CD4-positive, alpha-beta T cell treated with Interleukin-17A for 4 hours (primary cell): ENCODE measurements around the gene STMP1.
A peak's percentile ranks its signal among the peaks of the same experiment; 100 is the strongest.

Source experiments
- DNase-seq: peaks from one replicate; pipeline ENCODE4 v3.0.0-alpha.2; 2020; ENCODE audit warnings: mixed read lengths

The STMP1 gene

DNA sequence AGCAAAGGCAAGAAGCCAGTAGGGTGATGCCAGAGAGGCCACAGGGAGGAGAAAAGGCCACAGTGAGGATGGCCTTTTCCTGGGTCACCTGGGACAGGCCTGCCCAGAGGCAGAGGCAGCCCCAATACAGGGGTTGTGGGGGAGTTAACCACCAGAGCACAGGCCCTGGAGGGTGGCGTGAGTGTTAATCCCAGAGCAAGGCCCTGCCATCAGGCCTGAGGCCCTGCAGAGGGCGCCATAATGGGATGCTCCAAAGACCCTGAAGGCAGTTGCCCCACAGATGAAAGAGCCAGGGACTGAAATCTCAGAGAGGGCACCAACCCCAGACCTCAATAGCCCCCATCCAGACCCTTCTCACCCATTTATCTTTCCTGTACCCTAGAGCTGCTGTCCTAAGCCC lies 41.8 kb downstream of the STMP1 start:
- peak; percentile 5 for DNase-seq

DNA sequence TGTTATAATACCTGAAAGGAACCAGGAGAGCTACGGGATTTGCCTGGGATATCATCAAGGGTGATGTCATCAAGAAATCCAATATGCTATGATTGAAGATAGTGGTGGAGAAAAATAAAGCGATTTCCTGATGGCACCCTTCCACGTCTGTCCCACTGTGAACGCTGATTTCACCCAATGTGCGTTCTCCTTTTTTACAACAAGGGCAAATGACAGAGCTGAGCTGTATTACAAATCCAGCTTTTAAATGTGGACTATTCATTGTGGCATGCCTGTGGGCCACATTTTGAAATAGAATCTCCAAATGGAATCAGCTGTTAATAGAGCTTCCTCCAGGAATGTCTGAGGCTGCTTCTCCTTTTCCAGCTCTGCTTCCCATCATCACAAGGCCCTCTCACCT lies 42.4 kb downstream of the STMP1 start:
- DNase-seq, result no peak

DNA sequence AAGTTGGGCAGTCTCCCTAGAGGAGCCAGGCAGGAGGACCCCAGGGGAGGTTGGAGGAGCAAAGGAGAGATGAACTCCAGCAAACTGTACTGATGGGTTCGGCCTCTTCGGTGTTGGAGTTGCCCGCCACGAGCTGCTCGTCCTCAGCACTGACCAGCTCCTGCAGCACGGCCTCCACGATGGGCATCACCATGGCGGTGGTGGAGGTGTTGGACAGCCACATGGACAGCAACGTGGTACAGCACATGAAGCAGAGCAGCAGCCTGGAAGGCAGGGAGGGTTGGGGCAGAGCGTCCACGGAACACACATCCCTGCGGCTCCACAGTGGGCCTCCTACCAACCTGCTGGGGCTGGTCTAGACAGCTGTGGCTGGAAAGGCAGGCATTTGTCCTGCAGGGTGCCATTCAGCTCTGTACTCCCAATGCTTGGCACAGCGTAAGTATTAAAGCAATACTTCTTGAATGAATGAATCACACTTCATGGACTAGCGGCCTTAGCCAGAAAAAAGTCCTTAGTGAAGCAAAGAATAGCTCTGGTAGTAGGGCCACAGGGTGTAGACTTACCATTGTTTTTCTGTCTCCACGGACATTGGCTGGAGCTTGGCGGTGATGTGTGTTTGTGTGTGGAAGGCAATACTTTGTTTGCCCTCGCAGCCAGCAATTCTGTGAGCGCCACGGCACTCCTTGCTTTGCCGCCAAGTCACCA lies 43.9 kb downstream of the STMP1 start:
- DNase-seq, result no peak

DNA sequence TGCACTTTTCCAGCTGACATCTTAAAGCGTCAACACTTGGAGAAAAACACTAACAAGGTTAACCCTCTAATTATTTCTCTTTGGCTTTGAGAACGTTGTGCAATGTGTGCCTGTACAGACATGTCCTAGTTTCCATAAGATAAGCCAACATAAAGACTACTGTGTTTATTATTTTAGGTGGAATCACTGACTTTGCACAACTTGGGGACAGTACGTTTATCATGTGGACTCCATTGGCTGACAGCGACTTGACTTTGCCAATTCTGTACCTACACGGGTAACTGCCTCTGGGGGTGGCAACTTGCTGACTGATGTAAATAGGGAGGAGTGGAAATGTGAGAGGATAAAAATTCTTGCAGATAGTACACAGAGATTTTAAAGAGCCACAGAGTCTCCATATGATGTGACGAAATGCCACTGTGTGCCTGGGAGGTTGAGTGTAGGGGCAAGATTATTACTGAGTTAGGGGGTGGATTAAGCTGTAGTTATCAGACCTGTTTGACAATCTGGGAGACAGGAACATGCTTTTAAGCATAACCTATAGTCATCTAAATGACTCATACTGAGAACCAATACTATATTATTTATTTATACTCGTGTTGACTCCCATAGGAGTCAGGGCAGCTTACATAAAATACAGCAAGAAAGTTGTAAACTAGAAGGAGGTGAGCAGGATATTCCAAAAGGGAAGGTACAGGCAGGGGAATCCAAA lies 44.7 kb downstream of the STMP1 start:
- DNase-seq, result no peak

DNA sequence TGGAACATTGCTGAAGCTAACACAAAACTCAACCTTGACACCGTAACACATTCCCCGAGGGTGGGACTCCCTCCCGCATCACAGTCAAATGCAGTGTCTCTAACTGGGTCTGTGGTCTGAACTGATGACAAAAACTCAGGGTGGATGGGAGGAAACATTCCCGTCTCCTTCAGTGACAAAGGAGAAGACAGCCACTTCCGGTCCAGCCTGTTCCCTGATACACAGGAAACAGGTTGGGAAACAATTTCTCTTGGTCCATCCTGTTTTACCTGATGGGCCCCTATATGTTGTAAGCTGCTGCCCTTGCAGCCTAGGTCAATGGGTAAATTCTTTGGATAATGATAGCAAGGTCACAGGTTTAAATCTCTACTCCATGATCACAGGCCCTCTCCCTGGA lies 45.3 kb downstream of the STMP1 start:
- DNase-seq, result no peak

DNA sequence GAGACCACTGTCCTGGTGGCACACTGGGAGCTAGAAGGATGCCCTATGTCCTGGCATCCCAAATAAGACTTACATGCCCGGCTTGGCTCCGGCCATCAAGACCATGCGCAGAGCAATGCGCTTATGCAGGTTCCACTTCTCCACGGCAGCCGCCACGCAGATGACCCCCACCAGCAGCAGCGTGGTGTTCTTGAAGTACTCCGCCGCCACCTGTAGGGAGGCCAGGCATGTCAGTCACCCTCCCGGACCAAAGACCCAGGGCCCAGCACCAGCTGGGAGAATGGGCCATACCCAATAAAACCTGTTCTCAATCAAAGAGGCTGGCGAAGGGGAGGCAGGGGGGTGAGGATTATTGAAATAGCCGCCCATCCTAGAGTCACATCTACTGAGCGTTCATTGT lies 45.7 kb downstream of the STMP1 start:
- DNase-seq, result no peak

DNA sequence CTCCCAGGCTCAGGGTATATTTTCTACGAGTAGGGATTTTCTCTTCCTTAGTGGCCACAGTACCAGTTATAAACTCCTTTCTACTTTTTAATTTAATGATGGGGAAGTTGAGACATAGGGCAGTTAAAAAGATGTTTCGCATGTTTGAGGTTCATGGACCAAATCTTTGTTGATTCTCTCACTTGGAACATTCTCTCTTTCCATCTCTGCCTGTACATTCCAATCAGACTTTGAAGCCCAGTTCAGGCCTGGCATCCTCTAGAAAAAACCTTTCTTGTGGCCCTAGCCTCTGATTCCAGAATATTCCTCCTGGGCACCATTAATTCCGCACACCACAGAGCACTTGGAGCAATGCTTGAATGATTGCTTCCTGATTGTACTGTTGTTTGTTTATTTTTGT lies 47.2 kb downstream of the STMP1 start:
- no peak for DNase-seq

DNA sequence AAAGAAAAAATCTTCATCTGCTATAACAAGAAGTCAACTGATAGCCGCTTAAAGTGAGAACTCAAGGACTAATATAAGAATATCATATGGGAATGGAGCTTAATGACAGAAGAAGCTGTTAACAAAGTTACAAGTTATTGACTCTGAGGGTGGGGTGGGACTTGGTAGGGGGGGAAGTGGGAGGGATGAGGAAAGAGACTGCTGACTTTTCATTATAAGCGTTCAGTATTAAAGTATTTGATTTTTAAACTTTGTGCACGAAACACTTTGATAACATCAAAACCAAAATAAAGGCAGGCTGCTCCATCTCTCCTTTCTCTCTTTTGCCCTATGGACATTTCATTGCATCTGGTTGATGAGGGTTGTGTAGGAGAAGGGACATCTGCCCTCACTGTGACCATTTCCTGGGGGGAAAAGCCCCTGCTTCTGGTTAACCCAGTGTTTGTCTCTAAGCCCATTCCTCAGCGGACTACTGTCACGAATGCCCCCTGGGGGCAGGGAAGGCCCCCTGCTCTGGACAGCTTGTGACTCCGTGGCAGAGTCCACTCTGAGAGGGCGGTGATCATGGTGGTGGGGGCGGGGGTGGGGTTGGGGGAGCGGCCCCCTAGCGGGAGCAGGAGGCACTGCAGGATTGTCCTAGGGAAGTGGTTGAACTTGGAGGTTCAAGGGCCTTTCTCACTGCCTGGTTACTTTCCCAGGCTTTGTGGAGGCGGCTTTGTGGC lies 48.3 kb downstream of the STMP1 start:
- DNase-seq, result peak; percentile 16

DNA sequence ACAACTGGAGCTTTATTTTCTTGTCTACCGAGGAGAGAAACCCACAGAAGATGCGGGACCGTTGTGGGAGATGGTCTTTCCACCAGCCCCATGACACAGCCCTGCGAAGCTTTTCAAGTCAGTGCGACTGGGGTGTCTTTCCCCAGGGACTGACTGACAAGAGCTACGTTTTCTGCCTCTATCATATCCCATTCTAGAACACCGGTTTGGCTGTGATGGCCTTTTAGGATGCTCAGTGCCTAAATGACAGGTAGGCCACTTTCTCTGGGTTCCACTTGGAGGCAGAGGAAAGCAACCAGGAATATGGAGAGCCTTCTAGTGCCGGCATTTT lies 48.8 kb downstream of the STMP1 start:
- no peak for DNase-seq

DNA sequence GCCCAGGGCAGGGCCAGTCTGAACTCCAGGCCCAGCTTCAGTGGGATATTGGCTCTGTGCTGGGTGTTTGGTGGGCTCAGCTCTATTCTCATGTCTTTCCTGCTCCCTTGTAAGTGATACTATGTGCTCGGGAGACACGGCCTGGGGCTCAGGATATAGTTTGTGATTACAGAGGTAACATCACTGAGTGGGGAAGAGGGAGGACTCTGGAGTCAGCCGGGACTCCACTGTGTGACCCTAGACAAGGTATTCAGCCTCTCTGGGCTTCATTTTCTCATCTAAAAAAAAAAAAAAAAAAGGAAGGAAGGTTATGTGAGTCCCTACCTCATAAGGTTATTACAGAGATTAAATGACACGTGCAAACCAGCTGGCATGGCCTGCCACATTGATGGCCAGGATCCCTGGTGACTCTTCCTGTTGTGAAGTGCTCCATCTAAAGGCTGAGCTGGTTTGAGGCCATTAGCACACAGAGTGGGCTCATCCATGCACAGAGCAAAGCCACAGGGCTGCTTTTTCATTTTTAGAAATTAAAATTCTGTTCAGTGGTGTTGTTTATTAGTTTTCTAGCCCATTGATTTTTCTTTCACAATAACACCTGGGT lies 50.0 kb downstream of the STMP1 start:
- DNase-seq, result no peak

DNA sequence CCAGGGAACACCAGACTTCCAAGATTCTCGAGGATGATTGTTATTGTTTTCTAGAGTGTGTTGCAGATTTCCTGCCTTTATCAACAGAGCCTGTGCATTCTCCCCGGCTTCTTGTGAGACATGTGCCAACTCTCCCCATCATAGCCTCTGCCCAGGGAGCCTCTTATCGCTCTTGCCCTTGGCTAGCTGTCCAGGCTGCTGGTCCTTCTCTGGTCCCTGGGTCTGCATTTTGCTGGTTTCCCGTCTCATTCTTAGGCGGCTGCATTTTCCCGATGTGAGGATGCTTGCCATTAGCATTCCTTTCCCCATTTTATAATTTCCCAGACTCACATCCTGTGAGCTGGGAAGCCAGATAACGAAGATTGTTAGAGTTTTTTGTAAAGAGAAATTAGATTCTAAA lies 50.5 kb downstream of the STMP1 start:
- no peak for DNase-seq

DNA sequence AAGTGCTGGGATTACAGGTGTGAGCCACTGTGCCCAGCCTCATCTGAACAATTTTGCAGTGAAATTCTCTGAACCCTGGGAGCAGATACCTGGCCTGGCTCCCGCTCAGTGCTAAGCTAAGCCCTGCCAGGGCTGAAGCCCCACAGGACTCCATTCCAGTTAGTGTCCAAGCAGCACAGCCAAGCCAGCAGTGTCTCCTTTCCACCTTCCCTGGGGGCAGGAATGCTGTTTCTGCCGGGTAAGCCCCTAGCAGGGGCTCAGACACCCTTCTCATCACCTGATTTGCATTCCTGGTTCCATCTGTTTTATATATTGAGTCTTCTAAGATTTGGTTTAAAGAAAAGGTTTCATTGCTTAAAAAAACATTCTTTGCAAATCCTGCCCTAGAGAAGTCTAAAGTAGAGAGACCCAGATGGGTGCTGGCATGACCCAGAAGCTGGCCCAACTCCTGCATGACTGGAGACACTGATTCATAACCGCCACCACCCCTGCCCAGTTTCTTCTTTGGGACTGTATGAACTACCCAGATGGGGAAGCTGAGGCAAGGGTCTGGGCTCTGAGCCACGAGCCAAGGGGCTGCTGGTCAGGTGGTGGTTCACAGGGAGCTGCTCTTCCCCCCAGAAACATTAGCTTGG lies 51.6 kb downstream of the STMP1 start:
- DNase-seq, result no peak

DNA sequence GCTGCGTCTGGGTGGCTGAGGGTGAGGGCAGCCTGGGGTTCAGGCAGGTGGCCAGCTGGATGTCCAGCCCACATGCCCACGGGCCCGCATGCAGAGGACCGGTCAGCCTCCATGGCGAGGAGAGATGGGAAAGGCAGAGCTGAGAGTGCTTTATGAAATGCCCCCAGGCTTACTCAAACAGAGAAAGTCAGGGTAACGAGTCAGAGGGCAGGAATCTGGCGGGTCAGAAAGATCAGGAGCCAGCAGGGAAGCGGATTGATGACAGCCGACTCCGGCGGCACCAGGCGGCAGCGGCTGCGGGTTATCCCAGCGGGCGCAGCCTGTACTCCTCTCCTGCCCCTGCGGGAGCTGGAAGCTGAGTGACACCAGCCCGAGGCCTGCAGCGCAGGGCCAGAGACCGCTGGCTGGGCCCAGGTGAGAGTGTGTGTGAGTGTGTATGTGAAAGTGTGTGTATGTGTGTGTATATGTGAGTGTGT lies 52.3 kb downstream of the STMP1 start:
- no peak for DNase-seq

DNA sequence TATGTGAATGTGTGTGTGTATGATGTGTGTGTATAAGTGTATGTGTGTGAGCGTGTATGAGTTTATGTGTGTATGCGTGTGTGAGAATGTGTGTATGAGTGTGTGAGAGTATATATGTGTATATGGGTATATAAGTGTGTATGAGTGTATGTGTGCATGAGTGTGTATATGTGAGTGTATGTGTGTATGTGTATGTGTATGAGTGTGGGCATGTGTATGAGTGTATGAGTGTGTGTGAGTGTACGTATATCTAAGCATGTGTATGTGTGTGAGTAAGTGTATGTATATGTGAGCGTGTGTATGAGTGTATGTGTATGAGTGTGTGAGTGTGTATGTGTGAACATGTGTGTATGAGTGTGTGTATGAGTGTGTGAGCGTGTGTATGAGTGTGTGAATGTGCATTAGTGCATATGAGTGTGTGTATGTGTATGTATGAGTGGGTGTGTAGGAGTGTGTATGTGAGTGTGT lies 52.8 kb downstream of the STMP1 start:
- DNase-seq, result no peak

DNA sequence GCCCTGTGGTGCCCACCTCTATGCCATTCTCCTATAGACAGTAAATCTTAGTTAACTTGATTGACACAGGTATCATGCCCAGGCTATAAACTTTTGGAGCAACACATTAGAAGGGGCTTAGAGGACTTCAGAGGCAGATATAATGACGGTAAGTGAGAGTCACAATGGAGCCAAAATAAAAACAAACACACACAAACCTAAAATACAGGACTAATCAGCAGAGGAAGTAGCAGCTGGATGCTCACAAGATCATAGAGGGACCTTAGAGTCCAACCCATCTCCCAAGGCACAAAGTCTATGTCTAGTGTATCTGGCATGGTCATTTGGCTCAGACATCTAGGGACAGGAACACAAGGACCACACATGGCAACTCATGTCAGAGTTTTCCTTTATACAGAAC lies 53.4 kb downstream of the STMP1 start:
- no peak for DNase-seq

DNA sequence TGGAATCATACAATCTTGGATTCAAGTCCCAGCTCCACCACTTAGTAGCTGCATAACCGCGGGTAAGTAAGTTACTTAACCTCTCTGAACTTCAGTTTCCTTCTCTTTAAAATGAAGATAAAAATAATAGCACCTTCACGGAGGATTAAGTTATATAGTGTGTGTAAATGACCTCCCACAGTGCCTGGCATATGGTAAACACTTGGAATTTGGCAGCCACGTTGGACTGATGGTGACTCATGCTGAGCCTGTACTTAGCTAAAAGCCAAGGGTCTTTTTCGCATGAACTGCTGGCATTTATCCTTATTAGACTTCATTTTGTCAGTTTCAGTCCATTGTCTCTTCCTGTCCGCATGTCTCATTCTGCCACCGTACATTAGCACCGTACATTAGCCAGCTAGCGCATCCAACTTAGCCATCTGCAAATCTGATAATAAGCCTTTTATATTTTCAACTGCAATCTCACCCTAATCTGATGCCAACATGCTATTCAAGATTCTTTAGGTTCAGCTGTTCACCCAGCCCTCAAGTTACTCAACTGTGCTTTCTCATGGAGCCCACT lies 54.4 kb downstream of the STMP1 start:
- DNase-seq, result no peak

DNA sequence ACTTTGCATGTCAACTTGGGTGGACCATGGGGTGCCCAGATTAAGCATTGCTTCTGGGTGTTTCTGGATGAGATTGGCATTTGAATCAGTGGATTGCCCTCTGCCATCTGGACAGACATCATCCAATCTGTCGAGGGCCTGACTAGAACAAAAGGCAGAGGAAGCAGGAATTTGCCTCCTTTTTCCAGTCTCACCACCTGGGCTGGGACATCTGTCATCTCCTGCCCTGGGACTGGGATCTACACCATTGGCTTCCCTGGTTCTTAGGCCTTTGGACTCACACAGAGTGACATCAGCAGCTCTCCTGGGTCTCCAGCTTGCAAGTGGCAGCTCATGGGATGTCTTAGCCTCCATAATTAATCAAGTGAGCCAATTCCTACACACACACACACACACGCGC lies 55.4 kb downstream of the STMP1 start:
- DNase-seq, result no peak

DNA sequence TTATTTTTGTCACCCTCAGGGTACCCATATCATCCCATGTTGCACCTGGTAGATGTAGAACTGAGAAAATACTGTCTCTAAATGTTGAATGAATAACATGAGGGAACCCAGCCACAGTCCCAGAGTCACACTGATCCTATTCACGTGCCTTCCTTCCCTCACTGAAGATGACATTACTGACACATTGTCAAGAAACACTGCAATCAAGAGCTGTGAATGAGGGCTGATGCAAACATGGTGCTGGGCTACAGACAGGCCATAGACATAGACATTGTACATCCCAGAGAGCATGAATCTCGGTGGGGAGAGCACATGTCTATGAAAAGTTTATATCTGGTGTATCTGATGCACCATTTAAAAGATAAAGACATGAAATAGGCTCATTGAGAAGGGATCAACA lies 55.9 kb downstream of the STMP1 start:
- no peak for DNase-seq

DNA sequence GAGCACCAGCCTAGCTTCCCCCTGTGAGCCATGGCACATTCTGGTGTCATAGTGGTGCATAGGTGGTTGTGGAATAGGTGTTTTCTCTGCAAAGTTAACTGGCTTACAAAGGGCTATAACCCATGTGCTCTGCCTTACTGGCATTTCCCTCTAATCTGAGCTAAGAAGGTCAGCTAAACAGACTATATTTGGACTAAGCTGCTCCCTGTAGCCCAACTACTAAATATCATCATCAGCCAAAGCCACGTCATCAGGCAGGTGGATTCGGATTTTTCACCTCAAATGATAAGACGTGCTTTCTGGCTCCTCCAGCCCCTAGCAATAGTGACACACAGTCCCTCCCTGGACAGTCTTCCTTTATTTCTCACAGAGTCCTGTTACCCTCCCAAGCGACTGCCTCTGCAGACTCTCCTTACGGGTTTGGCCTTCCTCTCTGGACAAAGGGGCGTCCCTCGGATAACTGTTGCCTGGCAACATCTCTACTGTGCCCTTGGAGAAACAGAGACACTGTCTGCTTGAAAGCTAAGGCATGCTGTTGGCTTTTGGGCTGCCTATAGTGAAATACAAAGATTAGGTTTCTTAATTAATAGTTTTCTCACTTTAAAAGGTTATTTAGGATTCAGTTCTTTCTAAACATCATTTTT lies 56.6 kb downstream of the STMP1 start:
- no peak for DNase-seq

DNA sequence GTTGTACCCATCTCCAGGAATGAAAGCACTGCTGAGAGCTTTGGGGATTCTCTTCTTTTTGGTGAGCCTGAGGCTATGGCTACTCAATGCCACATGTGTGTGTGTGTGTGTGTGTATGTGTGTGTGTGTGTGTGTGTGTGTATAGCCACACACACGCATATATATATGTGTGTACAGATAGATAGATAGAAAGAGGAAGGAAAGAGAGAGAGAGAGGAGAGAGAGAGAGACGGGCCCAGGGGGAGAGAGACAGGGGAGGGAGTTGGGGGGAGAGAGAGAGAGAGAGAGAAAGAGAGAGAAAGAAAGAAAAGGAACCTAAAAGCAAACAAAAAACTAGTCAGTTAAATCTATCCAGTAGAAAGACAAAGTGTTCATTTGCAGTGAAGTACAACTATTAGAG lies 57.4 kb downstream of the STMP1 start:
- DNase-seq, result no peak

DNA sequence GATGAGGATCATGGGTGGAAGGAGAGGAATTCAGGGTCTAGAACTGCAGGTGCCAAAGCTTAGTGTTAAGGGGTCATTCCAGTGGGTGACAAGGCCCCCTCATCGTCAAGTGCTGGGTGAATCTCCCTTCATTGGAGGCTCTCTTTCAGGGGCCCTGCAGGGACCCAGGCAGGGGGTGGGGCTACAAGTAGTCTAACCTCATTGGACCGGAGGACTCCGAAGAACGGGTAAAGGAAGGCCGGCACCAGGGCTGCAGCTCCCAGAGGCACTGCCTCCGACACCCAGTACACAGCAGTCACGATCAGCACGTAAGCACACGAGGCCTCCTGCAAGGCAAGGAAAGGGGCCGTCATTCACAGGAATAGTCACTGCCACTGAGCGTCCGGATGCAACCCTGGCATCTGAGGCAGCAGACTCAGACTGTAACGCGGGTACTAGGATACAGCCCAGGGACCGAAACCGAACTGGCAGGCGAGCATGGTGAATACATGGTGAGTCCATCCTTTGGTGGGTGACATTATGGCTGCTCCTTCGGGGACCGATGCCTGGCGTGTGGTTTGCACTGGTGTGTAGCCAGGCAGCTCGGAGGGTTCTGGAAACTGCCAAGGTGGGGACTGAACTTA lies 59.0 kb downstream of the STMP1 start:
- no peak for DNase-seq

DNA sequence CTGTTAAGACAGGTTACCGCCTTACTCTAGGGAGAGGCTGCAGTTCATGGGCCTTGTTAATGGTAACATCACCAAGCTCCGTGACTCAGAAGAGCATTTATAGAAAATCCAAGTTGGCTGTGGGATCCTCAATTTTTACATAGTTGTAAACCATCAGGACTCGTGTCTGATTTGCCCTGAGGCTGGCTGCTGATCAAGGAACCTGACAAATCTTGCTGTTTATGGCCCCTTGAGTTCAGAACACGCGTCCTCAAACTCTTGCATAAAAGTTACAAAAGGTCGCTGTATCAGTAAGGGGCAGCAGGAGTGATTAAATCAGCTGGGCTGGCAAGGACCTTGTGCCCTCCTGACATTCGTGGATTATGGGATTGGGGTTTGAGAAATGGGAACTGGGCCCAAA lies 61.1 kb downstream of the STMP1 start:
- no peak for DNase-seq
